ENCODE results near the gene SIGLEC9.
A peak's percentile ranks its signal among the peaks of the same experiment; 100 is the strongest.

SIGLEC9 gene

DNA sequence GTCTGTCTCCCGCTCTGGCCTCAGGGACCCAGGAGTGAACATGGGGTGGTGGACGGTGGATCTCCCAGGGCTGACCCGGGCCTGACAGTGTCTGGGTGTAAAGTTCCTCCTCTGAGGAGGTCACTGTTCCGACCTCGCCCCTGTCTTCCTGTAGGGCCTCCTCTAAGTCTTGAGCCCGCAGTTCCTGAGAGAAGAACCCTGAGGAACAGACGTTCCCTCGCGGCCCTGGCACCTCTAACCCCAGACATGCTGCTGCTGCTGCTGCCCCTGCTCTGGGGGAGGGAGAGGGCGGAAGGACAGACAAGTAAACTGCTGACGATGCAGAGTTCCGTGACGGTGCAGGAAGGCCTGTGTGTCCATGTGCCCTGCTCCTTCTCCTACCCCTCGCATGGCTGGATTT, at the start of gene SIGLEC9:
SIGLEC9 (plus strand) TSS at position 178 of the 400 bp plus-strand sequence; CDS start at position 247, 69 bp downstream.
- DNase-seq = peak in 9 of 56 donors; percentile 20 to 46 (median 27)

GRCh38 chr19:51075998-51076397, 48.7 kb upstream of the SIGLEC9 start:
- no peak for DNase-seq

DNA sequence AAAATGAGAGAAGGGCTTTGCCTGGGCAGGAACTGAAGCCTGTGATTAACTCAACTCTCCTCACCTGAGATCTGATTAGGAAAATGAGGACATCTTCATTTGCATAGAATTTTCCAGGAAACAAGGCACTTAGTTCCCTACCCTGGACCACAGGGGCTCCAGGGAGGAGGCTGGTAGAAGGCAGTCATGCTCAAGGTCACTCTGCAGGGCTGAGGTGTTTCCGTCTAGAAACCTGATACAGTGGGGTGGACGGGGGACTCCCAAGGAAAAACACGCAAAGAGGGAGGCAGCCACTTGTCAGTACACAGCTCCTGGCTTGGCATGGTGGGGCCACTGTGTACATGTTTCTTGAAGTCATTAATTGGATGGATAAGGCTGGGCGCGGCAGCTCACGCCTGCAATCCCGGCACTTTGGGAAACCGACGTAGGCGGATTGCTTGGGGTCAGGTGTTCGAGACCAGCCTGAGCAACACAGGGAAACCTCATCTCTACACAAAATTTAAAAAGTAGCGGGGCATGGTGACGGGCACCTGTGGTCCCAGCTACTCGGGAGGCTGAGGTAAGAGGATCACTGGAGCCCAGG, 48.0 kb upstream of the SIGLEC9 start:
- DNase-seq = no peak

DNA sequence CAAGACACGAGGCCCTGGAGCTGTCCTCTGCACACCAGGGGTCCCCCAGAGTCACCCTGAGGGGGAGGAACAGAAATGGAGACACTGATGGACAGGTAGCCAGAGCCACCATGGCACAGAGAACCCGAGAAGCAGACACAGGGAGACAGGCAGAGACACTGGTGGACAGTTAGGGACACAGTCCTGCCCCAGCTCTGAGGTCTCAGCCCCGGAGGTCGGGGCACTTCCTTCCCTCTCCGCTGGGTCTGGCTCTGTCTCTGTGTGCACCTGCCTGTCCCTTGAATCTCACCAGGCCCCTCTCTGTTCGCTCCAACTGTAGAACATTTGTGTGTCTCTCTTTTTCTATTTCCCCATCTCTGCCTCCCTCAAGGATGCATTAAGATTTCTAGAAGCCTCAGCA, 46.6 kb upstream of the SIGLEC9 start:
- no peak for DNase-seq

GRCh38 chr19:51078731-51079130, 46.0 kb upstream of the SIGLEC9 start:
- no peak for DNase-seq

- DNase-seq = peak in 6 of 56 donors; percentile 8 to 21 (median 10)
Observed at GRCh38 chr19:51079481-51080110, 45.1 kb upstream of the SIGLEC9 start.

GRCh38 chr19:51081476-51081875, 43.2 kb upstream of the SIGLEC9 start:
- no peak for DNase-seq

DNA sequence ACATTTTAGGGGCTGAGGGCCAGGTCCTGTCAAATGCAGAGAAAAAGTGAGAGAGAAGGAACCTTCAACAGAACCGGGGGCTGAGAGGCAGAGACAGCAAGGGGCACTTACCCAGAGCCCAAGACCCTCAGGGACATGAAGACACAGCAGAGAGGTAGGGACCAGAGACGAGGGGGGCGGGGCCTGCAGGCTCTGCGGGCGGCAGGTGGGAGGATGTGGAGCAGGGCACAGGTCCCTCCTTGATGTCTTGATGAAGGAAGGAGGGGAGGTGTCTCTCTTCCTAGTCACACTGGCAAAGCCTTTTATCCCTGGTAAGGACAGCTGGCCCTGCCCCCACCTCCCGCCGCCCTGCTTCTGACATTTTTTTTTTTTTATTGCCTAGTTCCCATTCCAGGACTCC, 42.1 kb upstream of the SIGLEC9 start, which contains the start of gene KLK14:
KLK14 (minus strand) TSS at position 277 of the 400 bp plus-strand sequence; CDS start at position 4, 273 bp downstream.
- DNase-seq = no peak

GRCh38 chr19:51083181-51083580, 41.5 kb upstream of the SIGLEC9 start:
- no peak for DNase-seq

- DNase-seq = no peak
Observed at GRCh38 chr19:51083783-51084182, 40.9 kb upstream of the SIGLEC9 start.

- no peak for DNase-seq
Observed at GRCh38 chr19:51084505-51084904, 40.2 kb upstream of the SIGLEC9 start.

DNA sequence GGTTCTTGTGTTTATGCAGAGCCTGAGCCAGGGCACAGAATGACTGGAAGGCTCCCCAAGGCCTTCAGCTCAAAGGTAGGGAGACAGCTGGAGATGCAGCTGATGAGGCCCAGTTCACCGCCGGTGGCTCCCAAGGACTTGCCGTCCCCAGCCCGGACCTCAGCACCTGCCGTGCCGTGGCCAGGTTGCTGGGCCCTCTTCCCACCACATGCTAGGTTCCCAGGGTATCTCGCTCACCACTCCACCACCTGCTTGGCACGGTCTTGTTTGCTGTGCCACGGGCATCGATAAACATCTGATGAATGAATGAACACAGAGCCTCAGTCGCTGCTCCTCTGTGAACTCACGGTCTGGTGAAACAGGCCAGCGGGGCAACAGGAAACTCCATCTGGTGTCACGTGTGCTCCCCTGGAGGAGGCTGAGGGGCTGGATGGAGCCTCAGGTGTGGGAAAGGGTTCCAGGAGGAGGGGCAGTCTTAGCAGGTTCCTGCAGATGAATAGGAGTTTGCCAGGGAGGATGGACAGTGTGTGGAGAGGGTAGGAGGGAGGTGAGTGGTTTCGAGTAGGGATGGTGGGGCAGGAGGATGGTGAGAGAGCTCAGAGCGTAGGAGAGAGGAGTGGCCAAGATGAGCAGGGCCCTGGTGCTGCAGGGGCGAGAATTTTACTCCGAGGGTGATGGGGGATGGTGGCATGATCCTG, 38.4 kb upstream of the SIGLEC9 start:
- no peak for DNase-seq

- no peak for DNase-seq
Observed at GRCh38 chr19:51089786-51090185, 34.9 kb upstream of the SIGLEC9 start.

DNA sequence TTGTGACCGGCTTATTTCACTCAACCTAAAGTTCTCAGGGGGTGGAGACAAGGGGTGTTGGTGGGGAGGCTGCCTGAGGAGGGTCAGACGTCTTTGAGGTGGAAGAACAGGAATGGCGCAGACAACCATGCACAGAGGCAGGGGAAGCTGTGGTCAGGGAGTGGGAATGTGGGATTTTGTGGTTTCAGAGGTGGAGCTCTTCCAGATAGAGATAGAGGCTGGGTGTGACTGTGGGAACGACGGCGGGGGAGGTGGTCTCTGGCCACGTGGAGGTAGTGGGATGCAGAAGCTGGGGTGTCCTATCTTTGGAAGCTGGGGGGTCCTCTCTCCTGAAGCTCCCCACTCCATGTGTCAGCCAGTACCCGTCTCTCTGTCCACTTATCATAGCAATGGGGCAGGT, 34.2 kb upstream of the SIGLEC9 start:
- DNase-seq = no peak

DNA sequence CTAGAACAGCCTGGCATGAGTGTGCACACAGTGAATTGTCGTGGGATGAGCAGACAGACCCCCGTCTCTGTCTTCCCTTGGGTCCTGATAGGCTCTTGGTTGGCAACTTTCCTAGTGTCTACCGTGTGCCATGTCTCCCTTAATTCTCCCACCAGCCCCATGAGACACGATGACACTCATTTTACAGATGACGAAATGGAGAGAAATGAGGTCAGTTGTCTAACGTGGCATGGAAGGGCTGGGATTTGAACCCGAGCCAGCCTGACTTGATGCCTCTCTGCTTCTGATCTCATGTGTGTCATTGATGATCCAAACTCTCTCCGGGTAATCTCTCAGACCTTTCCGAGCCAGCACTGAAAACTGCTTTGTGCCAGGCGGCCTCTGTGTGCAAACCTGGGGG, 33.6 kb upstream of the SIGLEC9 start:
- no peak for DNase-seq

GRCh38 chr19:51091895-51092873, 32.5 kb upstream of the SIGLEC9 start:
- DNase-seq = no peak

GRCh38 chr19:51093101-51093500, 31.6 kb upstream of the SIGLEC9 start:
- DNase-seq = peak in 4 of 56 donors; percentile 4 to 25 (median 8)

DNA sequence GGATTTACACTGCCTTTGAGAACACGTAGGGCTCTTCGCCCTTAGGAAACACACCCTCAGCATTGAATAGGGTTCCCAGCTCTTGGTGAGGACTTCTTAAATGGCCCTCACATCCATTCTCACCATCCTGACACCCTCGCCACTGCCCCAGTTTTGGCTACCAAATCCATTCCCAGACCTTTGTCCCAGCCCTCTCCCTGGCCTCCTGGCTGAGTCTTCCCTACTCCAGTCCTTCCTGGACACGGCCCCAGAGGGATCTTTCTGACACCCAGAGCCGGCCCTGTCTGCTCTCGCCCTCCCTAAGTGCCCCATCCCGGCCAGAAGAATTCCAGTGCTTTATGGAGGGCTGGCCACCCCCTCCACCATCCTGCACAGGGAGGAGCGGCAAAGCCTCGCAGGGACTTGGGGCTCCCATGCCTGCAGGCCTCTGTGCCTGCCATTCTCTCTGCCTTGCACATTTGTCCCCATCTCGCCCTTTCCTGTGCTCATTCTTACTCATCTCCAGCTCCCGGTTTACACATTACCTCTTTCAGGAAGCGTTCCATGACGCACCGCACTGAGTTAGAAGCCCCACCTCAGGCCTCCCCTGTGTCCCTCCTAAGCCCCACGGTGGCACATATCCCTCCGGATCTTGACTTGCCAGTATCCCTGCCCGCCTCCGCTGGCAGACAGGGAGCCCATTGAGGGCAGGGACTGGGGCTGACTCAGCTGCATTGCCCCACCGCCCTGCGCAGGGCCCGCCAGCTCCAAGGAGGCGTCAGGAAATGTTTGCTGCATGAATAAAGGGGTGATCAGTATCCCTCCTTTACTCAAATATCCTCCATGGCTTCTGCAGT, 31.0 kb upstream of the SIGLEC9 start:
- DNase-seq = no peak

DNA sequence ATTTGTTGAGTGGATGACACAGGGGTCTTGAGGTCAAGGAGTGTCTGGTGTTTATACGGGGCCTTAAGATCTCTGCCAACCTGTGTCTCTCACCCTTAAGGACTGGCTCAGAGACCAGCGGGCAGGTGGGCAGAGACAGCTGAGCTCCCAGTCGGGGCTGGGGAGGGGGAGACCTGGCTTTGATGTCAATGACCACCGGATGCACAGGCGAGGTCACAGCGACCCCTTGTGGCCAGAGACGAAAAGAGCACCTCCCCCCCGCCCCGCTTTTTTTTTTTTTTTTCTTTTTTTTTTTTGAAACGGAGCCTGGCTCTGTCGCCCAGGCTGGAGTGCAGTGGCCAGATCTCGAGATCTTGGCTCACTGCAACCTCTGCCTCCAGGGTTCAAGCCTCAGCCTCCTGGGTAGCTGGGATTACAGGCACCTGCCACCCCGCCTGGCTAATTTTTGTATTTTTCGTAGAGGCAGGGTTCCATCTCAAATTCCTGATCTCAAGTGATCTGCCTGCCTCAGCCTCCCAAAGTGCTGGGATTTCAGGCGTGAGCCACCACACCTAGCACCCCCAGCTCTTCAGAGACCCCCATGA, 29.9 kb upstream of the SIGLEC9 start:
- peak in 5 of 56 donors; percentile 2 to 25 (median 5) for DNase-seq
